MM.1S (cell line): Measurements from ENCODE around the gene FADD.

Experiments
- DNase-seq: peaks from one replicate; pipeline ENCODE4 v3.0.0-alpha.2; 2015
- H2AFZ ChIP-seq: fragments of 300-600 bp; sonication (generic); 2 replicates; pipeline ENCODE4 v1.6.0; 2016; ENCODE audit warnings: antibody characterized with exemption, low read length
- H3F3A ChIP-seq: fragments of 300-600 bp; sonication (generic); 2 replicates; pipeline ENCODE4 v1.6.1; 2016; ENCODE audit warnings: mild to moderate bottlenecking, antibody characterized with exemption, low read length, moderate library complexity, mixed read lengths; ENCODE audit not compliant: insufficient read depth
- H3K27ac ChIP-seq: fragments of 300-600 bp; sonication (generic); 2 replicates; pipeline ENCODE4 v1.5.1; 2016; ENCODE audit warnings: mild to moderate bottlenecking, low read length
- H3K27me3 ChIP-seq: fragments of 300-600 bp; sonication (generic); replicated peaks from 2 replicates; pipeline ENCODE4 v1.6.0; 2016; ENCODE audit warnings: low read length; ENCODE audit not compliant: insufficient read depth
- H3K36me3 ChIP-seq: fragments of 300-600 bp; sonication (generic); replicated peaks from 2 replicates; pipeline ENCODE4 v1.6.1; 2016; ENCODE audit warnings: mild to moderate bottlenecking, low read length, mixed read lengths; ENCODE audit not compliant: insufficient read depth
- H3K4me1 ChIP-seq: fragments of 300-600 bp; sonication (generic); 2 replicates; pipeline ENCODE4 v1.6.1; 2016; ENCODE audit warnings: low read length, mixed read lengths
- H3K4me2 ChIP-seq: fragments of 300-600 bp; sonication (generic); 2 replicates; pipeline ENCODE4 v1.6.0; 2016; ENCODE audit warnings: low read depth, low read length
- H3K4me3 ChIP-seq: fragments of 300-600 bp; sonication (generic); 2 replicates; pipeline ENCODE4 v1.5.1; 2016; ENCODE audit warnings: low read length, mixed read lengths
- H3K79me2 ChIP-seq: fragments of 300-600 bp; sonication (generic); 2 replicates; pipeline ENCODE4 v1.6.1; 2016; ENCODE audit warnings: mixed run types, low read length, mixed read lengths
- H3K9ac ChIP-seq: fragments of 300-600 bp; sonication (generic); 2 replicates; pipeline ENCODE4 v1.6.1; 2016; ENCODE audit warnings: low read length, mixed read lengths
- H3K9me2 ChIP-seq: fragments of 300-600 bp; sonication (generic); replicated peaks from 2 replicates; pipeline ENCODE4 v1.6.1; 2016; ENCODE audit warnings: mild to moderate bottlenecking, low read length, mixed read lengths; ENCODE audit not compliant: insufficient read depth
- H3K9me3 ChIP-seq: fragments of 300-600 bp; sonication (generic); replicated peaks from 2 replicates; pipeline ENCODE4 v1.6.1; 2016; ENCODE audit warnings: mild to moderate bottlenecking, low read length, mixed read lengths; ENCODE audit not compliant: insufficient read depth
- H4K20me1 ChIP-seq: fragments of 300-600 bp; sonication (generic); 2 replicates; pipeline ENCODE4 v1.6.1; 2016; ENCODE audit warnings: mild to moderate bottlenecking, low read length, moderate library complexity, mixed read lengths; ENCODE audit not compliant: insufficient read depth
- EZH2 ChIP-seq: fragments of 300-600 bp; sonication (generic); optimal IDR thresholded peaks from 2 replicates; pipeline ENCODE3; 2017; ENCODE audit warnings: low read depth, mild to moderate bottlenecking, antibody characterized with exemption, low read length, mixed read lengths
- EZH2phosphoT487 ChIP-seq: fragments of 300-600 bp; sonication (generic); IDR thresholded peaks from 2 replicates; pipeline ENCODE4 v1.6.1; 2018; ENCODE audit warnings: antibody characterized with exemption, low read length
- TF ChIP-seq, protein P1 (sequence below): fragments of 300-600 bp; sonication (generic); IDR thresholded peaks from 2 replicates; pipeline ENCODE4 v1.5.1; 2016; ENCODE audit warnings: antibody characterized with exemption, low read length, mixed read lengths

FADD gene

DNA sequence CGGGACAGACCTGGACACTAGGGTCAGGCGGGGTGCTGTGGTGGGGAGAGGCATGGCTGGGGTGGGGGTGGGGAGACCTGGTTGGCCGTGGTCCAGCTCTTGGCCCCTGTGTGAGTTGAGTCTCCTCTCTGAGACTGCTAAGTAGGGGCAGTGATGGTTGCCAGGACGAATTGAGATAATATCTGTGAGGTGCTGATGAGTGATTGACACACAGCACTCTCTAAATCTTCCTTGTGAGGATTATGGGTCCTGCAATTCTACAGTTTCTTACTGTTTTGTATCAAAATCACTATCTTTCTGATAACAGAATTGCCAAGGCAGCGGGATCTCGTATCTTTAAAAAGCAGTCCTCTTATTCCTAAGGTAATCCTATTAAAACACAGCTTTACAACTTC, 3.9 kb downstream of the FADD start:
- Histone ChIP-seq H3K4me2 (no peak overlapping the region), H3K9me2 (no peaks in the 10 kb centered on the region), H3F3A (peaks cover 12% of the 10 kb centered on the region), H3K9me3 (no peaks in the 10 kb centered on the region), H4K20me1 (no peaks in the 10 kb centered on the region), H3K27me3 (peaks cover 2% of the 10 kb centered on the region; the same call in 1 of the 2 replicates), H3K9ac (no peak overlapping the region), H2AFZ (no peak overlapping the region), H3K4me1 (no peaks in the 10 kb centered on the region), H3K4me3 (no peak overlapping the region), H3K27ac (no peak overlapping the region), H3K79me2 (peaks cover 40% of the 10 kb centered on the region), H3K36me3 (no peaks in the 10 kb centered on the region; the same call in 1 of the 2 replicates)
- TF ChIP-seq, protein P1, sequence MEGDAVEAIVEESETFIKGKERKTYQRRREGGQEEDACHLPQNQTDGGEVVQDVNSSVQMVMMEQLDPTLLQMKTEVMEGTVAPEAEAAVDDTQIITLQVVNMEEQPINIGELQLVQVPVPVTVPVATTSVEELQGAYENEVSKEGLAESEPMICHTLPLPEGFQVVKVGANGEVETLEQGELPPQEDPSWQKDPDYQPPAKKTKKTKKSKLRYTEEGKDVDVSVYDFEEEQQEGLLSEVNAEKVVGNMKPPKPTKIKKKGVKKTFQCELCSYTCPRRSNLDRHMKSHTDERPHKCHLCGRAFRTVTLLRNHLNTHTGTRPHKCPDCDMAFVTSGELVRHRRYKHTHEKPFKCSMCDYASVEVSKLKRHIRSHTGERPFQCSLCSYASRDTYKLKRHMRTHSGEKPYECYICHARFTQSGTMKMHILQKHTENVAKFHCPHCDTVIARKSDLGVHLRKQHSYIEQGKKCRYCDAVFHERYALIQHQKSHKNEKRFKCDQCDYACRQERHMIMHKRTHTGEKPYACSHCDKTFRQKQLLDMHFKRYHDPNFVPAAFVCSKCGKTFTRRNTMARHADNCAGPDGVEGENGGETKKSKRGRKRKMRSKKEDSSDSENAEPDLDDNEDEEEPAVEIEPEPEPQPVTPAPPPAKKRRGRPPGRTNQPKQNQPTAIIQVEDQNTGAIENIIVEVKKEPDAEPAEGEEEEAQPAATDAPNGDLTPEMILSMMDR: no peak
- DNase-seq: no peak

- Histone ChIP-seq H3K4me3 (no peak overlapping the region), H3K27me3 (no peaks in the 10 kb centered on the region), H3K4me2 (no peak overlapping the region), H4K20me1 (no peaks in the 10 kb centered on the region), H3F3A (peaks cover 12% of the 10 kb centered on the region), H3K9me3 (no peaks in the 10 kb centered on the region), H2AFZ (no peak overlapping the region), H3K36me3 (no peaks in the 10 kb centered on the region; the same call in 1 of the 2 replicates), H3K9ac (no peak overlapping the region), H3K9me2 (no peaks in the 10 kb centered on the region), H3K27ac (no peak overlapping the region), H3K4me1 (no peaks in the 10 kb centered on the region), H3K79me2 (peaks cover 40% of the 10 kb centered on the region)
- no peak for TF ChIP-seq EZH2phosphoT487
- TF ChIP-seq EZH2: no peak
- TF ChIP-seq, protein P1: no peak
- no peak for DNase-seq
Observed at GRCh38 chr11:70207531-70208131, 4.5 kb downstream of the FADD start.

GRCh38 chr11:70209391-70209912, 6.4 kb downstream of the FADD start:
- Histone ChIP-seq H3K79me2 (peaks cover 27% of the 10 kb centered on the region), H3K36me3 (no peaks in the 10 kb centered on the region; the same call in 1 of the 2 replicates), H3K9ac (no peak overlapping the region)

More at GRCh38 chr11:70209391-70209912, 6.4 kb downstream of the FADD start:
- Histone ChIP-seq H3K27ac (no peak overlapping the region), H3F3A (no peaks in the 10 kb centered on the region), H3K4me1 (no peaks in the 10 kb centered on the region), H3K4me2 (no peak overlapping the region), H3K27me3 (no peaks in the 10 kb centered on the region), H4K20me1 (no peaks in the 10 kb centered on the region), H3K4me3 (no peak overlapping the region), H3K9me2 (no peaks in the 10 kb centered on the region), H3K9me3 (no peaks in the 10 kb centered on the region), H2AFZ (no peak overlapping the region)
- DNase-seq: no peak
- TF ChIP-seq EZH2phosphoT487: no peak
- TF ChIP-seq EZH2: no peak
- TF ChIP-seq, protein P1: no peak
